Measurements from ENCODE around the gene CCDC110. TPM values are rescaled to one million over a fixed set of nuclear protein-coding genes. Genes with fewer than 3 reads are reported as not detected.

The CCDC110 gene
- total and polyA plus RNA-seq, 2 of the 13 experiments (the other 11 are each of a cell fraction or from before 2014, with no cell fraction given), result not detected

DNA sequence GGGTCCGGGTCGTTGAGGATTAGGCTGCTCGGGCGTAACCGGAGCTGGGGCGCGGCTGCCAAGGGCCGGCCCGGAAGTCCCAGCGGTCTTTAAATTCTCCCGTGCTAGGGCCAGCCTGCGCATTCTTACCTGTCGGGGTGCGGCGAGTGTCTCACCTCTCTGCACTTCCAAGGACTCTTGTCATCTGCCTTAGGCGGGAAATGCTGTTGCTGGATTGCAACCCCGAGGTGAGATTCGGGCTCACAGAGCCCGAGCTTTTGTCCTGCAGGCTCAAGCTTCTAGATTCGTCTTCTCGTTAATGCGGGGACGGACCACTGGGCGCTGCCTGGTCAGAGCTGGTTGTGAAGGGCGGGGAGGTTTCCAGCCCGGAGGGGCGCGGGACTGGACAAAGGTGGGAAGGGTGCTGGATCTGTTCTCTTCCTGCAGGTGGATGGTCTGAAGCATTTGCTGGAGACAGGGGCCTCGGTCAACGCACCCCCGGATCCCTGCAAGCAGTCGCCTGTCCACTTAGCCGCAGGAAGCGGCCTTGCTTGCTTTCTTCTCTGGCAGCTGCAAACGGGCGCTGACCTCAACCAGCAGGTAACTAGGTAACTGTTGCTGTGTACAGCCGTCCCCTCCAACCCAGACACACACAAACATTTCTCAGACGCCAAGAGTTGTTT lies 74.7 kb downstream of the CCDC110 start, which contains the start of gene ANKRD37 (continued):
- TF ChIP-seq, protein P1, sequence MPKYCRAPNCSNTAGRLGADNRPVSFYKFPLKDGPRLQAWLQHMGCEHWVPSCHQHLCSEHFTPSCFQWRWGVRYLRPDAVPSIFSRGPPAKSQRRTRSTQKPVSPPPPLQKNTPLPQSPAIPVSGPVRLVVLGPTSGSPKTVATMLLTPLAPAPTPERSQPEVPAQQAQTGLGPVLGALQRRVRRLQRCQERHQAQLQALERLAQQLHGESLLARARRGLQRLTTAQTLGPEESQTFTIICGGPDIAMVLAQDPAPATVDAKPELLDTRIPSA (CRISPR knock-in tag; IDR thresholded peaks at IDR 0.05; ENCODE audit: borderline replicate concordance), result no peak
- TF ChIP-seq, protein P2, sequence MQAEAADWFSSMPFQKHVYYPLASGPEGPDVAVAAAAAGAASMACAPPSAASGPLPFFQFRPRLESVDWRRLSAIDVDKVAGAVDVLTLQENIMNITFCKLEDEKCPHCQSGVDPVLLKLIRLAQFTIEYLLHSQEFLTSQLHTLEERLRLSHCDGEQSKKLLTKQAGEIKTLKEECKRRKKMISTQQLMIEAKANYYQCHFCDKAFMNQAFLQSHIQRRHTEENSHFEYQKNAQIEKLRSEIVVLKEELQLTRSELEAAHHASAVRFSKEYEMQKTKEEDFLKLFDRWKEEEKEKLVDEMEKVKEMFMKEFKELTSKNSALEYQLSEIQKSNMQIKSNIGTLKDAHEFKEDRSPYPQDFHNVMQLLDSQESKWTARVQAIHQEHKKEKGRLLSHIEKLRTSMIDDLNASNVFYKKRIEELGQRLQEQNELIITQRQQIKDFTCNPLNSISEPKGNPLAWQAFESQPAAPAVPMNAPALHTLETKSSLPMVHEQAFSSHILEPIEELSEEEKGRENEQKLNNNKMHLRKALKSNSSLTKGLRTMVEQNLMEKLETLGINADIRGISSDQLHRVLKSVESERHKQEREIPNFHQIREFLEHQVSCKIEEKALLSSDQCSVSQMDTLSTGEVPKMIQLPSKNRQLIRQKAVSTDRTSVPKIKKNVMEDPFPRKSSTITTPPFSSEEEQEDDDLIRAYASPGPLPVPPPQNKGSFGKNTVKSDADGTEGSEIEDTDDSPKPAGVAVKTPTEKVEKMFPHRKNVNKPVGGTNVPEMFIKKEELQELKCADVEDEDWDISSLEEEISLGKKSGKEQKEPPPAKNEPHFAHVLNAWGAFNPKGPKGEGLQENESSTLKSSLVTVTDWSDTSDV (CRISPR knock-in tag; IDR thresholded peaks at IDR 0.05), result peak; percentile 22; the same call in 1 of the 2 replicates
- TF ChIP-seq SKI (IDR thresholded peaks at IDR 0.05; ENCODE audit: partially characterized antibody), result peak; percentile 73
- TF ChIP-seq KMT2B (CRISPR knock-in tag; IDR thresholded peaks at IDR 0.05), result peak; percentile 80
- no peak for TF ChIP-seq AKAP8 (CRISPR knock-in tag; IDR thresholded peaks at IDR 0.05)
- peak; percentile 13; the same call in 1 of the 2 replicates for TF ChIP-seq ZSCAN29 (CRISPR knock-in tag; conservative IDR thresholded peaks at IDR 0.05)
- peak; percentile 93 for TF ChIP-seq POLR2G (IDR thresholded peaks at IDR 0.05; ENCODE audit: low read depth, low read length)
- TF ChIP-seq, protein P3, sequence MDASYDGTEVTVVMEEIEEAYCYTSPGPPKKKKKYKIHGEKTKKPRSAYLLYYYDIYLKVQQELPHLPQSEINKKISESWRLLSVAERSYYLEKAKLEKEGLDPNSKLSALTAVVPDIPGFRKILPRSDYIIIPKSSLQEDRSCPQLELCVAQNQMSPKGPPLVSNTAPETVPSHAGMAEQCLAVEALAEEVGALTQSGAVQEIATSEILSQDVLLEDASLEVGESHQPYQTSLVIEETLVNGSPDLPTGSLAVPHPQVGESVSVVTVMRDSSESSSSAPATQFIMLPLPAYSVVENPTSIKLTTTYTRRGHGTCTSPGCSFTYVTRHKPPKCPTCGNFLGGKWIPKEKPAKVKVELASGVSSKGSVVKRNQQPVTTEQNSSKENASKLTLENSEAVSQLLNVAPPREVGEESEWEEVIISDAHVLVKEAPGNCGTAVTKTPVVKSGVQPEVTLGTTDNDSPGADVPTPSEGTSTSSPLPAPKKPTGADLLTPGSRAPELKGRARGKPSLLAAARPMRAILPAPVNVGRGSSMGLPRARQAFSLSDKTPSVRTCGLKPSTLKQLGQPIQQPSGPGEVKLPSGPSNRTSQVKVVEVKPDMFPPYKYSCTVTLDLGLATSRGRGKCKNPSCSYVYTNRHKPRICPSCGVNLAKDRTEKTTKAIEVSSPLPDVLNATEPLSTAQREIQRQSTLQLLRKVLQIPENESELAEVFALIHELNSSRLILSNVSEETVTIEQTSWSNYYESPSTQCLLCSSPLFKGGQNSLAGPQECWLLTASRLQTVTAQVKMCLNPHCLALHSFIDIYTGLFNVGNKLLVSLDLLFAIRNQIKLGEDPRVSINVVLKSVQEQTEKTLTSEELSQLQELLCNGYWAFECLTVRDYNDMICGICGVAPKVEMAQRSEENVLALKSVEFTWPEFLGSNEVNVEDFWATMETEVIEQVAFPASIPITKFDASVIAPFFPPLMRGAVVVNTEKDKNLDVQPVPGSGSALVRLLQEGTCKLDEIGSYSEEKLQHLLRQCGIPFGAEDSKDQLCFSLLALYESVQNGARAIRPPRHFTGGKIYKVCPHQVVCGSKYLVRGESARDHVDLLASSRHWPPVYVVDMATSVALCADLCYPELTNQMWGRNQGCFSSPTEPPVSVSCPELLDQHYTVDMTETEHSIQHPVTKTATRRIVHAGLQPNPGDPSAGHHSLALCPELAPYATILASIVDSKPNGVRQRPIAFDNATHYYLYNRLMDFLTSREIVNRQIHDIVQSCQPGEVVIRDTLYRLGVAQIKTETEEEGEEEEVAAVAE (CRISPR knock-in tag; IDR thresholded peaks at IDR 0.05; ENCODE audit: borderline replicate concordance), result 0 out of 2 replicates have a peak, but pooled peaks have one; percentile 1
- TF ChIP-seq RBFOX2 (IDR thresholded peaks at IDR 0.05; ENCODE audit: low read depth, low read length), result peak; percentile 12; the same call in 1 of the 2 replicates
- peak; percentile 15 for TF ChIP-seq RBM22 (optimal IDR thresholded peaks at IDR 0.05; ENCODE audit: low read length)
- TF ChIP-seq ZNF816 (CRISPR knock-in tag; IDR thresholded peaks at IDR 0.05; ENCODE audit: borderline replicate concordance), result peak; percentile 0; the same call in 1 of the 2 replicates
- TF ChIP-seq RFX1 (IDR thresholded peaks at IDR 0.05), result peak; percentile 77
- 0 out of 2 replicates have a peak, but pooled peaks have one; percentile 13 for TF ChIP-seq TOE1 (CRISPR knock-in tag; IDR thresholded peaks at IDR 0.05)
- TF ChIP-seq WIZ (CRISPR knock-in tag; IDR thresholded peaks at IDR 0.05), result no peak; the same call in 1 of the 2 replicates
- TF ChIP-seq ZNF441 (CRISPR knock-in tag; IDR thresholded peaks at IDR 0.05; ENCODE audit: borderline replicate concordance), result 0 out of 2 replicates have a peak, but pooled peaks have one; percentile 64
- TF ChIP-seq PRMT3 (CRISPR knock-in tag; IDR thresholded peaks at IDR 0.05; ENCODE audit: borderline replicate concordance, low read depth), result no peak; the same call in 1 of the 2 replicates
- TF ChIP-seq, protein P4, sequence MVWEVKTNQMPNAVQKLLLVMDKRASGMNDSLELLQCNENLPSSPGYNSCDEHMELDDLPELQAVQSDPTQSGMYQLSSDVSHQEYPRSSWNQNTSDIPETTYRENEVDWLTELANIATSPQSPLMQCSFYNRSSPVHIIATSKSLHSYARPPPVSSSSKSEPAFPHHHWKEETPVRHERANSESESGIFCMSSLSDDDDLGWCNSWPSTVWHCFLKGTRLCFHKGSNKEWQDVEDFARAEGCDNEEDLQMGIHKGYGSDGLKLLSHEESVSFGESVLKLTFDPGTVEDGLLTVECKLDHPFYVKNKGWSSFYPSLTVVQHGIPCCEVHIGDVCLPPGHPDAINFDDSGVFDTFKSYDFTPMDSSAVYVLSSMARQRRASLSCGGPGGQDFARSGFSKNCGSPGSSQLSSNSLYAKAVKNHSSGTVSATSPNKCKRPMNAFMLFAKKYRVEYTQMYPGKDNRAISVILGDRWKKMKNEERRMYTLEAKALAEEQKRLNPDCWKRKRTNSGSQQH (CRISPR knock-in tag; IDR thresholded peaks at IDR 0.05; ENCODE audit: low read depth), result peak; percentile 28; the same call in 1 of the 2 replicates
- TF ChIP-seq ZNF788 (CRISPR knock-in tag; IDR thresholded peaks at IDR 0.05; ENCODE audit: borderline replicate concordance), result 0 out of 2 replicates have a peak, but pooled peaks have one; percentile 24
